Measurements from ENCODE around the gene IDS.

IDS gene

GRCh38 chrX:149456476-149457245, 48.4 kb downstream of the IDS start:
- no peak for DNase-seq (ENCODE audit: low spot score)

- no peak for DNase-seq (ENCODE audit: low spot score)
Observed at GRCh38 chrX:149455934-149456333, 49.2 kb downstream of the IDS start.

DNA sequence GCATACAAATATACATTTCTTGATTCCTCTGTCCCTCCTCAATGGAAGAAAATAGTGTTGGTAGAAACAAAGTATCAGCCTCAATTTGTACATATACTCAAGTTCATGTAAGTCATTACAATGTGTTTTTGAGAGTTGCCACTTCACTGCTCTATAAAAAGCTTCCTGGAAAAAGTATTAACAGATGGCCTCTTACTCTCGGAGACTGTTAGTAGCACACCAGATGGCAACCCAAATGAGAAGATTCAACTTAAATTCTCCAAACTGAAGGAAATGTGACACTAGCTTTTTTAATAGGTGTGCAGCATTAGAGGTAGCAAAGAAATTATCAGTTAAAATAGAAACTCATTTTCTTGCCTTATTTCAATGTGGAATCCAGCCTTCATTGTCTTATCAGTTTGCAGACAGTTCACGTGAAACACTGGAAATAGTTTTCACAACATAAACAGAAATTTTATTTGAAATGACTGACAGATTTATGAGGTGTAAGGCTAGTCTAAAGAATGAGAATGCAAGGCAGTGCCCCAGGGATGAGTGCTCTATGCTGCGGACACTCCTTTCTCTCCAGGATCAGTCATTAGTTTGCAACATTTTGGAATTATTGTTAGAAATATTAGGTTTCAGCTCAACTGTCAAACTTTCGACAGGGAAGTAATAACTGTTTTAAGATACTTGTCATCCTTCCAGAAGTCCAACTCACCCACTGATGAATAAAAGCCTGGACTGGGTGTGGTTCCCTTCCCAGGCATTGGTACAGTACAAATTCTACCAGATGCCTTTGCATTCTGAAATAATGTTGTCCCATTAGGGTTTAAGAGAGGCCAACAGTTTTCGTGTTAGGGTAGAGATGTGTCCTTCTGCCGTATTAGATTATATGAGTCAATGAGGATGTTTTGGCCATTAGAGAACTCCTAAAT, 50.9 kb downstream of the IDS start:
- no peak for DNase-seq (ENCODE audit: low spot score)

GRCh38 chrX:149453030-149453429, 52.1 kb downstream of the IDS start:
- DNase-seq (ENCODE audit: low spot score): no peak

- no peak for DNase-seq (ENCODE audit: low spot score)
Observed at GRCh38 chrX:149433451-149433850, 71.7 kb downstream of the IDS start.

DNA sequence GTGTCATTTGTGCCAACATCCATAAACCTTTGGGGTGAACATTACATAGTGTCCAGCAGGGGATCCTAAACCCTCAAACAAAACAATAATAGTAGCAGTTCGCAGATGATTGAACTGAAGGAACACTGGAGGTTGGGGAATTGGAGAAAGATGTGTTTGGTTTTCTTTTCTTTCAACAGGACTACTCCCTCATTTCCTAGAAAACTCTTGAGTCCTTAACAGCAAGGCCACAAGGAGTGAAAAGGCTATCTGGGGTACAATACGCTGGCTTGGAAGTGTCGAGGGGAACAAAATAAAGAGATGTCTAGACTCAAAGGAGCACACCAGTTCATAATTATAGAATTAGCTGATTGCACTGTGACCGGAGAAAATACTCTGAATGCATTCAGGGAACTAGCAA, 72.1 kb downstream of the IDS start:
- no peak for DNase-seq (ENCODE audit: low spot score)

Data from activated CD4-positive, alpha-beta T cell treated with anti-CD3 and anti-CD28 coated beads, Interleukin-2, Interleukin-4, amounts not matched to agents 100 ng/mL and 50 ng/mL, durations not matched to agents 16 hours and 8 hours (primary cell).